Measurements from ENCODE around the gene KCNJ9. TPM values are rescaled to one million over a fixed set of nuclear protein-coding genes. Genes with fewer than 3 reads are reported as not detected.

The KCNJ9 gene
- total and polyA plus RNA-seq, 10 of the 15 experiments (the other 5 are each of a cell fraction or from before 2014, with no cell fraction given): 0.12 TPM; not detected in 9

- 0% methylated on average over 2 of the region's 2 CpGs for WGBS (ENCODE audit: insufficient coverage, insufficient replicate concordance, low lambda C conversion rate, missing lambda C conversion rate)
- POLR2A ChIA-PET: no interaction called here
- Histone ChIP-seq H4K20me1 (ENCODE audit: control insufficient read depth, insufficient read depth) (no peaks in the 10 kb centered on the region), H3K36me3 (ENCODE audit: control insufficient read depth in 2 of 2, insufficient read depth in 2 of 2, low read length in 1 of 2) (no peaks in the 10 kb centered on the region; a peak in 1 of 4 replicates), H3K9ac (ENCODE audit: control insufficient read depth, insufficient read depth, low read length) (no peak overlapping the region), H3K9me3 (replicated peaks; ENCODE audit: control insufficient read depth, insufficient read depth, low read length) (no peaks in the 10 kb centered on the region), H3K27ac (ENCODE audit: control insufficient read depth, insufficient read depth) (no peak overlapping the region), H3K27me3 (replicated peaks in 1 of 2; ENCODE audit: control insufficient read depth in 2 of 2, insufficient read depth in 2 of 2, low read length in 1 of 2) (peaks cover 0 to 2% of the 10 kb centered on the region in 2 experiments; a peak in 3 of 4 replicates), H3K4me3 (no peak overlapping the region), H3K4me2 (ENCODE audit: control insufficient read depth, insufficient read depth) (no peak overlapping the region), H2AFZ (ENCODE audit: control insufficient read depth, low read depth, low read length) (no peak overlapping the region), H3K79me2 (ENCODE audit: control insufficient read depth, insufficient read depth, low read length) (no peaks in the 10 kb centered on the region), H3K4me1 (ENCODE audit: control insufficient read depth, insufficient read depth, low read length) (no peaks in the 10 kb centered on the region; the same call in 1 of the 2 replicates)
- no peak for FAIRE-seq
- no peak for ATAC-seq
- RAD21 ChIA-PET (ENCODE audit: unreplicated experiment): no interaction called here
- no peak for DNase-seq (ENCODE audit: low read depth, low spot score)
- intact Hi-C loops (cut with micrococcal nuclease; ENCODE audit: unreplicated experiment): no loop called here
- no TSS peak for BruUV-seq (replicated peaks)
- in situ Hi-C loops (cut with MboI): no loop called here
- TF ChIP-seq BHLHE40 (IDR thresholded peaks at IDR 0.05; ENCODE audit: borderline replicate concordance in 1 of 2, low read depth in 2 of 2, low read length in 1 of 2) (no peak), NKRF (conservative IDR thresholded peaks at IDR 0.05) (no peak), IKZF2 (IDR thresholded peaks at IDR 0.05) (no peak), HDGF (IDR thresholded peaks at IDR 0.05) (no peak), TCF3 (IDR thresholded peaks at IDR 0.05; ENCODE audit: borderline replicate concordance, insufficient read depth, low read depth, low read length) (no peak), IRF3 (IDR thresholded peaks at IDR 0.05) (no peak)
- SMC1A ChIA-PET (ENCODE audit: uncharacterized antibody, unreplicated experiment): interaction anchor here (8.9 kb wide), 1 partner anchor 36 kb away, joined by 89 read pairs; no protein-coding TSS in a partner anchor
- CTCF ChIA-PET: interaction anchor here (0.9 to 49.8 kb wide), 4 partner anchors 2 to 294 kb away, joined by 4 to 1035 read pairs (median 542); partner anchors contain the start of genes IGSF8, KCNJ10 and KCNJ9
These were observed 1.1 kb downstream of the KCNJ9 start for GRCh38 chr1:160082487-160082886.
